HG03460 (cell line): Measurements from ENCODE around the gene OR8B4.
"Not testable (repeated sequence)": the region's sequence is repeated elsewhere in the genome, so short reads cannot be mapped to it uniquely, and the experiment has no call there.

Experiments used
- ATAC-seq: cut with Tn5 transposase; IDR thresholded peaks from one replicate; pipeline ENCODE4 v1.9.1; 2021; ENCODE audit not compliant: unreplicated experiment

Gene OR8B4, protein sequence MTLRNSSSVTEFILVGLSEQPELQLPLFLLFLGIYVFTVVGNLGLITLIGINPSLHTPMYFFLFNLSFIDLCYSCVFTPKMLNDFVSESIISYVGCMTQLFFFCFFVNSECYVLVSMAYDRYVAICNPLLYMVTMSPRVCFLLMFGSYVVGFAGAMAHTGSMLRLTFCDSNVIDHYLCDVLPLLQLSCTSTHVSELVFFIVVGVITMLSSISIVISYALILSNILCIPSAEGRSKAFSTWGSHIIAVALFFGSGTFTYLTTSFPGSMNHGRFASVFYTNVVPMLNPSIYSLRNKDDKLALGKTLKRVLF

DNA sequence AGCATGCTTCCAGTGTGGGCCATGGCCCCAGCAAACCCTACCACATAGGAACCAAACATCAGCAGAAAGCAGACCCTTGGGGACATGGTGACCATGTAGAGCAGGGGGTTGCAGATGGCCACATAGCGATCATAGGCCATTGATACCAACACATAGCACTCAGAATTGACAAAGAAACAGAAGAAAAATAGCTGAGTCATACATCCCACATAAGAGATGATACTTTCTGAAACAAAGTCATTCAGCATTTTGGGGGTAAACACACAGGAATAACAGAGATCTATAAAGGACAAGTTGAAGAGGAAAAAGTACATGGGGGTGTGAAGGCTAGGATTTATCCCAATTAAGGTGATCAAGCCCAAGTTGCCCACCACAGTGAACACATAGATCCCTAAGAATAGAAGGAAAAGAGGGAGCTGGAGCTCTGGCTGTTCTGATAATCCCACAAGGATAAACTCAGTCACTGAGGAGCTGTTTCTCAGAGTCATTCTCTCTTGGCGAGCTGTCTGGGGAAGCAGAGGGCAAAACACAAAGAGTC, at the start of gene OR8B4:
Gene OR8B4 (minus strand): TSS at position 488 of the 538 bp plus-strand sequence. CDS start 0 bp downstream, at position 488.
- no peak for ATAC-seq

GRCh38 chr11:124474079-124474478, 49.4 kb upstream of the OR8B4 start:
- no peak for ATAC-seq

DNA sequence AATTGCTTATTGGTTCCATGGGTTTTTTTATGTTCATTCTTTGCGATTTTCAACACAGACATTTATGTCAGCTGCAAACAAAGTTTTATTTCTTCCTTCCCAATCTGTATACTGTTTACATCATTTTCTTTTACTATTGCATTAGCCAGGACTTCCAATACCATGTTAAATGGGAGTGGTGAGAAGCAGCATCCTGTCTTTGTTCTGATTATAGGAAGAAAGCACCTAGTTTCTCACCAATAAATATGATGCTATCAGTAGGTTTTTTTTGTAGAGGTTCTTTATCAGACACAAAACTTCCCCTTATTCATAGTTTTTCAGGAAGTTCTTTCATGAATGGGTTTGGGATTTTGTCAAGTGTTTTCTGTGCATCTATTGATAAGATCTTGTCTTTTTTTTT, 48.8 kb upstream of the OR8B4 start:
- no peak for ATAC-seq

DNA sequence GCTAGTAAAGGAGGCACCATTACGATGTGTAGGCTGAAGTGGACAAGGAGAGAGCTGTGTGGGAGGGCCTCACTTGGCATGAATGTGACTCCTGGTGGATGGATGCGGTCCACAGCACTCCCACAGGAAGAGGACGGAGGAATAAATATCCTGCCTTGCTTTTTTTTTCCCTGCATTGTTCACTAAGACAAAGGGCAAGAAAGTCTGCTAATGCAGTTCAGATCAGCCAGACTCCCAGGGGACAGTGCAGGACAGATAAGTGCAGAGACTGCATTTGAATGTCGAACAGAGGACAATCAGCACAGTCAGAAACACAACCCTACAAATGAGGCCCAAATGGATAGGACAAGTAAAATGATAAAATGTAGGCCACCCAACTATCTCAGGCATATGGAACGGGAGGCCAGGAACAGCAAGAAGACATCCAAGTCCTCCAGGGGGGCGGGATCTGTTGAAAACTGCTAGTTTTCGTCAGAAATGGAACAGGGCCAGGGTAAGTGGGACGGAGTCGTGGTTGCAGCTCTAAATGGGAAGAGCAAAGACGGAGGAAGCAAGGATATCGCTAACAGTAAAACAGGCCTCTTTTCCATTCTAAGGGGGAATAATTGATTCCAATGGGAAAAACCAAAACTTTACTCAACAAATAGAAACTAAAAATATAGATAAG, 46.0 kb upstream of the OR8B4 start:
- no peak for ATAC-seq

DNA sequence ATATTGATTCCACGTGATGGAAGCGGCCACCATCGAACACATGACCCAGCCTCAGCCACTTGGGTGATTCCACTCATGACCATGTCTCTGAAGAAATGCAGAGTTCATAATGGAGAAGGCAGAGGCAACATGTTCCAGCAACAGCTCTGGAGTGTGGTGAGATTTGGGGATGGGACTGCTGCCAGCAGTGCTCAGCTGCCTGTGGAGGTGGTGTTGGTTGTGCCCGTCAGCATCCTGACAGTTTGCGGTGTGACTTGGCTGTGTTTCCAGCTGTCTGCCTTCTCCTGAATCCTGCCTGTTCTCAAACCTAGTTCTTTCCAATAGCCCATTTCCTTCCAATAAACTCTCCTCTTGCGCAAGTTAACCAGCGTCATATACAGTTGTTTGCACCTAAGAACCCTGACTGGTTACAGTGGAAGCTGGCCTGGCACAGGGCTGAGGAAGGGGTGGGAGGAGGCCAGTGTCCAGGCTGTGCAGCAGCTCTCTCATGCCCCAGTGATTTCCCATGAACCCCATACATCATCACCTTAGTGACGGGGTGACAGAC, 42.8 kb upstream of the OR8B4 start:
- no peak for ATAC-seq

GRCh38 chr11:124465368-124465767, 40.7 kb upstream of the OR8B4 start:
- ATAC-seq = no peak

- ATAC-seq = no peak
Measured at GRCh38 chr11:124463990-124464389, 39.3 kb upstream of the OR8B4 start.

- no peak for ATAC-seq
Measured at GRCh38 chr11:124463324-124463723, 38.7 kb upstream of the OR8B4 start.

DNA sequence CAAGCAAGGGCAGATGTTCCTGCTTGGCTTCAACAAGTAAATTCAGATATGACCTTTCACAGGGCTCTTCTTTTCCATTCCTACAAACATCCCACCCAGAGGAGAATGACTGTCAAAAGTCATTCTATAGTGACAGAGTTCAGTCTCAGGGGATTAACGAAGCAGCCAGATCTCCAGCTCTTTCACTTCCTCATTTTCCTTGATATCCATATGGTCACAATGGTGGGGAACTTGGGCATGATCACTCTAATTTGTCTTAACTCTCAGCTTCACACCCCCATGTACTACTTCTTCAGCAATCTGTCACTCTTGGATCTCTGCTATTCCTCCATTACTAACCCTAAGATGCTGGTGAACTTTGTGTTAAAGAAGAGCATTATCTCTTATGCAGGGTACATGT, 35.8 kb upstream of the OR8B4 start:
- ATAC-seq = no peak

DNA sequence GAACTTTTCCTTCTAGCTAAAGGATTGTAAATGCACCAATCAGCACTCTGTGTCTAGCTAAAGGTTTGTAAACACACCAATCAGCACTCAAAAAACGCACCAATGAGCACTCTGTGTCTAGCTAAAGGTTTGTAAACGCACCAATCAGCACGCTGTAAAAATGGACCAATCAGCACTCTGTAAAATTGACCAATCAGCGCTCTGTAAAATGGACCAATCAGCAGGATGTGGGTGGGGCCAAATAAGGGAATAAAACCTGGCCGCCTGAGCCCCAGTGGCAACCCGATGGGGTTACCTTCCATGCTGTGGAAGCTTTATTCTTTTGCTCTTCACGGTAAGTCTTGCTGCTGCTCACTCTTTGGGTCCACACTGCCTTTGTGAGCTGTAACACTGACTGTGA, 34.7 kb upstream of the OR8B4 start:
- not testable (repeated sequence) for ATAC-seq

GRCh38 chr11:124454552-124454951, 29.9 kb upstream of the OR8B4 start:
- ATAC-seq = no peak

GRCh38 chr11:124446916-124447315, 22.2 kb upstream of the OR8B4 start:
- no peak for ATAC-seq

- no peak for ATAC-seq
Measured at GRCh38 chr11:124445646-124446150, 21.0 kb upstream of the OR8B4 start, which contains the start of gene OR8B8. TSS of gene OR8B8 (minus strand) at chr11:124445696. CDS start at chr11:124441085, 4,611 bp downstream.

DNA sequence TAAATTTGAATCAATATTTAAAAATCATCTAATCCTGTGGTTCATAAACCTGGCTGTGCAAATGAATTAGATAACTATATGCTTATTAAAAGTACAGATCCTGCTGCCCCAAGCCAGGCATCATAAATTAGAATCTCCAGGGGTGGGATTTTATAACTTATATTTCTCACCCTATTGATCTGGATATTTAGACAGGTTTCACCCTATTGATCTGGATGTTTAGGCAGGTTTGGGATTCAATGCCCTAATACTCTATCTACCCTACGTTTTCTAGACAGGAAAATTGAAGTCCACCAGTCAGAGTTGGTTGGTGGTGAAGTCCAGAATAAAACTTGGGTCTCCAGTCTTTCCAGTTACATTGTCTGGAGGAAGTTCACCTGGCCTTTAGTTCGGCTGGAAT, 18.2 kb upstream of the OR8B4 start:
- ATAC-seq = no peak

- no peak for ATAC-seq
Measured at GRCh38 chr11:124442442-124442841, 17.8 kb upstream of the OR8B4 start.

- ATAC-seq = no peak
Measured at GRCh38 chr11:124441519-124441918, 16.8 kb upstream of the OR8B4 start.

GRCh38 chr11:124441081-124441480, 16.4 kb upstream of the OR8B4 start:
- no peak for ATAC-seq

DNA sequence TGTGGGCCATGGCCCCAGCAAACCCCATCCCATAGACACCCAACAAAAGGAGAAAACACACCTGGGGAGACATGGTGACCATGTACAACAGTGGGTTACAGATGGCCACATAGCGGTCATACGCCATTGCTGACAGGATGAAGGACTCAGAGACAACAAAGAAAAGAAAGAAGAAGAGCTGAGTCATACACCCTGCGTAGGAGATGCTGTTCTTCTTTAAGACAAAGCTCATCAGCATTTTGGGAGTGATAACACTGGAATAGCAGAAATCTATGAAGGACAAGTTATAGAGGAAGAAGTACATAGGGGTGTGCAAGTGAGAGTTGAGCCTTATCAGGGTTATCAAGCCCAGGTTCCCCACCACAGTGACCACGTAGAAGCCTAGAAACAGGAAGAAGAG, 15.9 kb upstream of the OR8B4 start:
- no peak for ATAC-seq

- no peak for ATAC-seq
Measured at GRCh38 chr11:124434699-124435098, 10.0 kb upstream of the OR8B4 start.

- no peak for ATAC-seq
Measured at GRCh38 chr11:124429599-124429998, 4.9 kb upstream of the OR8B4 start.

GRCh38 chr11:124421043-124421442, 3.6 kb downstream of the OR8B4 start:
- ATAC-seq = no peak
